Esophagus squamous epithelium (tissue), 5 donors: ENCODE measurements around the gene VMP1. TPM values are rescaled to one million over a fixed set of nuclear protein-coding genes. Genes with fewer than 3 reads are reported as not detected.
"Not testable (repeated sequence)": the region's sequence is repeated elsewhere in the genome, so short reads cannot be mapped to it uniquely, and the experiment has no call there.

Source experiments
- DNase-seq: peaks from one replicate; lab custom pipeline; 2025; lab: John Stamatoyannopoulos, UW
- H3K27ac ChIP-seq, 4 donors: fragments of 200-600 bp; sonication (generic); one replicate each; pipeline ENCODE4 v1.5.1; 2016 to 2019; ENCODE audit warnings: mild to moderate bottlenecking in 1 of 4
- H3K27me3 ChIP-seq, 4 donors: fragments of 200-600 bp; sonication (generic); 1 replicate in 3 of 4; 2 replicates in 1 of 4; pipeline versions ENCODE4 v1.5.1 to v1.6.0; 2017 to 2021; ENCODE audit warnings: antibody characterized with exemption in 1 of 4
- H3K36me3 ChIP-seq, 3 donors: fragments of 200-600 bp; sonication (generic); one replicate each; pipeline ENCODE4 v1.5.1; 2016 to 2019
- H3K4me1 ChIP-seq, 3 donors: fragments of 200-600 bp; sonication (generic); one replicate each; pipeline ENCODE4 v1.5.1; 2017 to 2019
- H3K4me3 ChIP-seq, 4 donors: fragments of 200-600 bp; sonication (generic); 1 replicate in 3 of 4; 2 replicates in 1 of 4; pipeline ENCODE4 v1.5.1; 2016 to 2019; ENCODE audit warnings: mild to moderate bottlenecking in 2 of 4, moderate library complexity in 1 of 4
- H3K9me3 ChIP-seq, 3 donors: fragments of 200-600 bp; sonication (generic); one replicate each; pipeline ENCODE4 v1.5.1; 2016 to 2019
- CTCF ChIP-seq, 6 experiments: fragments of 450-650 bp in 4 of 6; fragments of 200-600 bp in 2 of 6; sonication (generic) in 2 of 6; IDR thresholded peaks; one replicate each; pipeline ENCODE4 v1.5.1; 2016 to 2019; ENCODE audit warnings: antibody characterized with exemption in 6 of 6, mild to moderate bottlenecking in 4 of 6, moderate library complexity in 4 of 6
- POLR2A ChIP-seq, 4 donors: fragments of 450-650 bp; IDR thresholded peaks; one replicate each; pipeline ENCODE4 v1.6.1; 2017; ENCODE audit warnings: antibody characterized with exemption in 4 of 4, mild to moderate bottlenecking in 4 of 4, moderate library complexity in 3 of 4
- WGBS, 2 donors: methylation state at CpG; one replicate each; pipeline ENCODE4 v1.1.5; 2018; 5-methylcytosine and 5-hydroxymethylcytosine counted together
- intact Hi-C: fragments of 100-400 bp; cut with DNase I; formaldehyde crosslinking; loops from one replicate; pipeline ENCODE4 v1.15.0; 2022
- total RNA-seq, 4 donors: library from RNA; depleted of rRNA; stranded (reverse); fragments of >200 nt; gene quantifications; one replicate each; pipeline ENCODE4 v1.1.0, GENCODE V29; 2016
- donor health status: DM: yes; HTN: yes; CAD: no.

The VMP1 gene
- total RNA-seq, 4 donors from 2014 or later, result 132 to 363 (median 141) TPM

- peaks cover 0 to 6% (median 0%) of the 10 kb centered on the region in 3 donors for H3K36me3 ChIP-seq
- DNase-seq, result no peak
- no peak overlapping the region for H3K27ac ChIP-seq
- H3K4me3 ChIP-seq, result no peak overlapping the region
- no peaks in the 10 kb centered on the region for H3K27me3 ChIP-seq
- WGBS, 2 donors, result 63 to 79% methylated on average over 2 of the region's 2 CpGs
- peaks cover 0 to 7% (median 0%) of the 10 kb centered on the region in 3 donors for H3K4me1 ChIP-seq
- TF ChIP-seq POLR2A (IDR thresholded peaks at IDR 0.05) (no peak), CTCF (IDR thresholded peaks at IDR 0.05) (no peak)
- H3K9me3 ChIP-seq, result no peaks in the 10 kb centered on the region
- intact Hi-C loops, result no loop called here
These were observed 89.3 kb downstream of the VMP1 start for GRCh38 chr17:59796785-59797205.

- TF ChIP-seq CTCF (IDR thresholded peaks at IDR 0.05) (no peak), POLR2A (IDR thresholded peaks at IDR 0.05) (no peak)
- H3K36me3 ChIP-seq, result peaks cover 0 to 6% (median 0%) of the 10 kb centered on the region in 3 donors
- intact Hi-C loops, result no loop called here
- H3K27me3 ChIP-seq, result no peaks in the 10 kb centered on the region
- WGBS, 2 donors, result 85 to 90% methylated on average over 4 of the region's 4 CpGs
- H3K9me3 ChIP-seq, result no peaks in the 10 kb centered on the region
- H3K4me1 ChIP-seq, result peaks cover 0 to 4% (median 0%) of the 10 kb centered on the region in 3 donors
- H3K4me3 ChIP-seq, result no peak overlapping the region
- no peak for DNase-seq
- H3K27ac ChIP-seq, result no peak overlapping the region
These were observed 90.7 kb downstream of the VMP1 start for GRCh38 chr17:59798111-59798510.

- TF ChIP-seq POLR2A (IDR thresholded peaks at IDR 0.05), result no peak
- TF ChIP-seq CTCF (IDR thresholded peaks at IDR 0.05), result no peak
- Histone ChIP-seq H3K27me3 (no peaks in the 10 kb centered on the region), H3K4me1 (peaks cover 0 to 4% (median 0%) of the 10 kb centered on the region in 3 donors), H3K27ac (no peak overlapping the region), H3K4me3 (no peak overlapping the region), H3K36me3 (no peaks in the 10 kb centered on the region), H3K9me3 (no peaks in the 10 kb centered on the region)
- intact Hi-C loops, result no loop called here
- no peak for DNase-seq
- 95 to 96% methylated on average over 6 of the region's 6 CpGs for WGBS, 2 donors
These were observed 93.1 kb downstream of the VMP1 start for GRCh38 chr17:59800530-59800942.

GRCh38 chr17:59802160-59802559 lies 94.7 kb downstream of the VMP1 start:
- DNase-seq, result no peak
- H3K36me3 ChIP-seq, result no peaks in the 10 kb centered on the region
- no peaks in the 10 kb centered on the region for H3K4me1 ChIP-seq
- no peaks in the 10 kb centered on the region for H3K9me3 ChIP-seq
- H3K27me3 ChIP-seq, result no peaks in the 10 kb centered on the region
- intact Hi-C loops, result no loop called here
- H3K4me3 ChIP-seq, result no peak overlapping the region
- no peak overlapping the region for H3K27ac ChIP-seq
- no peak for TF ChIP-seq CTCF (IDR thresholded peaks at IDR 0.05)
- no peak for TF ChIP-seq POLR2A (IDR thresholded peaks at IDR 0.05)
- WGBS, 2 donors, result 90 to 97% methylated on average over 5 of the region's 5 CpGs

GRCh38 chr17:59804901-59805465 lies 97.5 kb downstream of the VMP1 start:
- Histone ChIP-seq H3K27ac (peak overlapping the region in 2 of 4 donors; percentile 38 to 41), H3K4me3 (no peak overlapping the region)

GRCh38 chr17:59806322-59806721 lies 98.9 kb downstream of the VMP1 start:
- 97 to 100% methylated on average over 6 of the region's 6 CpGs for WGBS, 2 donors
- not testable (repeated sequence) for H3K27ac ChIP-seq

More at GRCh38 chr17:59804901-59805465, 97.5 kb downstream of the VMP1 start:
- Histone ChIP-seq H3K27me3 (no peaks in the 10 kb centered on the region), H3K4me1 (no peaks in the 10 kb centered on the region), H3K36me3 (peaks cover 0 to 2% (median 0%) of the 10 kb centered on the region in 3 donors), H3K9me3 (no peaks in the 10 kb centered on the region)
- DNase-seq, result no peak
- intact Hi-C loops, result no loop called here
- WGBS, 2 donors, result 67 to 81% methylated on average over 6 of the region's 6 CpGs
- no peak for TF ChIP-seq CTCF (IDR thresholded peaks at IDR 0.05)
- no peak for TF ChIP-seq POLR2A (IDR thresholded peaks at IDR 0.05)

More at GRCh38 chr17:59806322-59806721, 98.9 kb downstream of the VMP1 start:
- intact Hi-C loops, H3K4me3 ChIP-seq, H3K9me3 ChIP-seq, H3K4me1 ChIP-seq, H3K27me3 ChIP-seq, DNase-seq: not testable (repeated sequence)
- peaks cover 0 to 15% (median 0%) of the 10 kb centered on the region in 3 donors for H3K36me3 ChIP-seq
